OCI-LY7 (cell line): ENCODE measurements around the gene ZSWIM8. TPM values are rescaled to one million over a fixed set of nuclear protein-coding genes. Genes with fewer than 3 reads are reported as not detected.

Experiments
- BruUV-seq: library from RNA; stranded (reverse); fragments of 400-500 nt; replicated peaks from 2 replicates; lab custom pipeline; 2021; lab: Mats Ljungman, UMichigan
- CTCF ChIA-PET: fragments of 300-600 bp; sonication (Branson Sonifier 250); formaldehyde crosslinking; loops from one replicate; lab custom pipeline; 2022; ENCODE audit warnings: antibody characterized with exemption; ENCODE audit not compliant: unreplicated experiment; lab: Charles Lee
- POLR2A ChIA-PET: fragments of 300-600 bp; sonication (Branson Sonifier 250); formaldehyde crosslinking; loops from one replicate; lab custom pipeline; 2022; ENCODE audit warnings: antibody characterized with exemption; lab: Charles Lee
- DNase-seq: peaks from one replicate; pipeline ENCODE4 v3.0.0-alpha.2; 2015; ENCODE audit warnings: low spot score
- H2AFZ ChIP-seq: fragments of 200-600 bp; sonication (generic), shearing (Covaris generic); 2 replicates; pipeline ENCODE4 v1.6.1; 2014; ENCODE audit warnings: mild to moderate bottlenecking, antibody characterized with exemption, low read length, moderate library complexity
- H3K27ac ChIP-seq: fragments of 200-600 bp; sonication (generic); 2 replicates; pipeline ENCODE4 v1.5.1; 2014; ENCODE audit warnings: mixed run types, low read depth, mild to moderate bottlenecking, moderate library complexity, low read length, inconsistent platforms; ENCODE audit not compliant: poor library complexity, severe bottlenecking
- H3K36me3 ChIP-seq: fragments of 200-600 bp; sonication (generic); 2 replicates; pipeline ENCODE4 v1.6.1; 2014; ENCODE audit warnings: mild to moderate bottlenecking, antibody characterized with exemption, low read length, moderate library complexity, mixed read lengths; ENCODE audit not compliant: insufficient read depth
- H3K4me1 ChIP-seq: fragments of 200-600 bp; sonication (generic); 2 replicates; pipeline ENCODE4 v1.5.1; 2014; ENCODE audit warnings: mild to moderate bottlenecking, low read length; ENCODE audit not compliant: insufficient read depth, poor library complexity, severe bottlenecking
- H3K4me2 ChIP-seq: fragments of 200-600 bp; sonication (generic); 2 replicates; pipeline ENCODE4 v1.6.1; 2014; ENCODE audit warnings: mild to moderate bottlenecking, low read length
- H3K4me3 ChIP-seq: fragments of 200-600 bp; sonication (generic); 2 replicates; pipeline ENCODE4 v1.5.1; 2014; ENCODE audit warnings: mild to moderate bottlenecking, low read depth, low read length; ENCODE audit not compliant: poor library complexity, severe bottlenecking
- H3K79me2 ChIP-seq: fragments of 200-600 bp; sonication (generic); 2 replicates; pipeline ENCODE4 v1.6.1; 2016; ENCODE audit warnings: low read depth, mild to moderate bottlenecking, low read length, moderate library complexity, mixed read lengths; ENCODE audit not compliant: insufficient read depth
- H3K9me2 ChIP-seq: fragments of 200-600 bp; sonication (generic); 2 replicates; pipeline ENCODE4 v1.6.1; 2016; ENCODE audit warnings: mild to moderate bottlenecking, low read length, mixed read lengths; ENCODE audit not compliant: insufficient read depth
- H3K9me3 ChIP-seq: fragments of 200-600 bp; sonication (generic); 2 replicates; pipeline ENCODE4 v1.6.1; 2014; ENCODE audit warnings: mild to moderate bottlenecking, mixed run types, low read length, mixed read lengths
- H4K20me1 ChIP-seq: fragments of 200-600 bp; sonication (generic); 2 replicates; pipeline ENCODE4 v1.6.1; 2014; ENCODE audit warnings: mild to moderate bottlenecking, antibody characterized with exemption, low read length, moderate library complexity, mixed read lengths; ENCODE audit not compliant: insufficient read depth
- EZH2phosphoT487 ChIP-seq: fragments of 200-600 bp; sonication (generic); IDR thresholded peaks from 2 replicates; pipeline ENCODE4 v1.6.1; 2018; ENCODE audit warnings: low read depth, borderline replicate concordance, mild to moderate bottlenecking, mixed run types, antibody characterized with exemption, low read length, moderate library complexity, mixed read lengths
- intact Hi-C: fragments of 100-400 bp; cut with micrococcal nuclease; formaldehyde crosslinking; loops from one replicate; pipeline ENCODE4 v1.10.0; 2022; ENCODE audit not compliant: unreplicated experiment
- total RNA-seq, 2 experiments: library from RNA; depleted of rRNA in 1 of 2; stranded (reverse); fragments of >200 nt in 1 of 2; shearing (Covaris generic) in 1 of 2; gene quantifications; 2 replicates each; pipeline ENCODE4 v1.2.3, GENCODE V29; 2014 to 2022
- TF ChIP-seq, protein P1 (sequence below): fragments of 200-600 bp; sonication (generic); conservative IDR thresholded peaks from 2 replicates; pipeline ENCODE4 v1.5.1; 2014; ENCODE audit warnings: mild to moderate bottlenecking, antibody characterized with exemption, low read length, moderate library complexity, mixed read lengths

ZSWIM8 gene
- total RNA-seq, 2 experiments from 2014 or later: 22.0 to 52.6 TPM

DNA sequence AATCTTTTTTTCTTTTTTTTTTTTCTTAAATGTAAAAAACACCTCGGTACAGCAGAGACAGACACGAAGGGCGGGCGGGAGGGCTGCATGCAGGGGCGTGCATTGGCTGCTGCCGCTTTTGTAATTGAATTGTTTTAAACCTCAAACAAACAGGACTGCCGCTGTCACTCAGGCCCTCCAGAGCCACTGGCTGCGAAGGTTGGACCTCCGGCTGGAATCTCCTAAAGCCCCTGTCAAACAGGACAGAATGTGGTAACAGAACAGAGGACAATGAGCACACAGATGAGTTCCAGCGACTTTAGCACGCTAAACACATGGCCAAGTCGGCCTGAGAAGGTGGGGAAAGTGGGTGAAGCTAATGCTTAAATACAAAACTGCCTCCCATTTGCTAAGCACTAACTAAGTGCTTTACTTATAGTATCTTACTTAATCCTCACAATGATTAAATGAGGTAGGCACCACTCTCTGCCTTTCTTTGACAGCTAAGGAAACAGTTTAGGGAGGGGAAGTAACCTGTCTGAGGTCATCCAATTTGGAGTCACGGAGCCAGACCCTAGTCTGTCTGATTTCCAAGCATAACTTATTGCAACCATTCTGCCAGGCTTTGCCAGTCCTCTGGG is 29.0 kb downstream of the ZSWIM8 start:
- H3K4me2 ChIP-seq: no peak overlapping the region
- no peak overlapping the region for H2AFZ ChIP-seq
- no peak overlapping the region for H3K27ac ChIP-seq
- no peaks in the 10 kb centered on the region for H3K9me3 ChIP-seq
- H3K9me2 ChIP-seq: no peaks in the 10 kb centered on the region
- DNase-seq: no peak
- intact Hi-C loops: no loop called here
- H4K20me1 ChIP-seq: no peaks in the 10 kb centered on the region
- H3K4me1 ChIP-seq: peaks cover 14% of the 10 kb centered on the region
- no TSS peak for BruUV-seq
- POLR2A ChIA-PET: no interaction called here
- CTCF ChIA-PET: no interaction called here
- TF ChIP-seq, protein P1, sequence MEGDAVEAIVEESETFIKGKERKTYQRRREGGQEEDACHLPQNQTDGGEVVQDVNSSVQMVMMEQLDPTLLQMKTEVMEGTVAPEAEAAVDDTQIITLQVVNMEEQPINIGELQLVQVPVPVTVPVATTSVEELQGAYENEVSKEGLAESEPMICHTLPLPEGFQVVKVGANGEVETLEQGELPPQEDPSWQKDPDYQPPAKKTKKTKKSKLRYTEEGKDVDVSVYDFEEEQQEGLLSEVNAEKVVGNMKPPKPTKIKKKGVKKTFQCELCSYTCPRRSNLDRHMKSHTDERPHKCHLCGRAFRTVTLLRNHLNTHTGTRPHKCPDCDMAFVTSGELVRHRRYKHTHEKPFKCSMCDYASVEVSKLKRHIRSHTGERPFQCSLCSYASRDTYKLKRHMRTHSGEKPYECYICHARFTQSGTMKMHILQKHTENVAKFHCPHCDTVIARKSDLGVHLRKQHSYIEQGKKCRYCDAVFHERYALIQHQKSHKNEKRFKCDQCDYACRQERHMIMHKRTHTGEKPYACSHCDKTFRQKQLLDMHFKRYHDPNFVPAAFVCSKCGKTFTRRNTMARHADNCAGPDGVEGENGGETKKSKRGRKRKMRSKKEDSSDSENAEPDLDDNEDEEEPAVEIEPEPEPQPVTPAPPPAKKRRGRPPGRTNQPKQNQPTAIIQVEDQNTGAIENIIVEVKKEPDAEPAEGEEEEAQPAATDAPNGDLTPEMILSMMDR: no peak
- no peak for TF ChIP-seq EZH2phosphoT487
- H3K36me3 ChIP-seq: peaks cover 20% of the 10 kb centered on the region; the same call in 1 of the 2 replicates
- H3K79me2 ChIP-seq: peaks cover 14% of the 10 kb centered on the region; the same call in 1 of the 2 replicates
- no peak overlapping the region for H3K4me3 ChIP-seq

DNA sequence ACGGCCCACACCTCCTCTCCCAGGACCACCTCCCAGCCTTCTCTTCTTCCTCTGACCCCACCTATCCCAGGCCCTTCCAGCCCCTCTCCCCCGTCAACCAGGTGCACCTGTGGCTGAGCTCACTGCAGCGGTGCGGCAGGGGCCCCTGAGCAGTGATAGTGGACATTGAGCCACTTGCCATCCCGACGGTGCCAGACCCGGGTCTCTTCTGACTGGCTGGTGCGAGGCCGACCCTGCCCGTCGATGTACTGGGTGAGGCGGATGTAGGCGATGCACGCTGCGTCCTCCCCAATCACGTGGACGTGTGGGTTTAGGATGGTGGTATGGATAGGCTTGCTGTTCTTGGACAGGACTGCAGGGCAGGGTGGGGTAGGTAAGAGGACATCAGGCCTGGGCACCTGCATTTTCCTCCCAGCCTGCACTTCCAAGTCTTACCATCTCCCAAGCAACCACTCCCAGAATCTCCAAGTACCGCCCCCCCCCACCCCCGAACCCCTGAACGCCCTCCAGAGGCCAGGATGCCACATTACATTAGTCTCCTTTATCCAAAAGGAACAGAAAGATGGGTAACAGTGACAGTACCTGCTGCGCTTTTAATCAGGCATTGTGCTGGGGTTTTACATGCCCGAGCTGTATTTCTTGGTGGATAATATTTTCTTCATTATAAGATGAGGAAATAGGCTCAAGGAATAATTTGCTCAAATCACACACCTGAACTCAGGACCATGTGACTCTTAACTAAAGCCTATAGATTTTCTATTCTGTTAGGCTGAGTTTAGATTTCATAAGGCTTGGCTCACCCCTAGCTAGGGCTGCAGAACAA is 29.7 kb downstream of the ZSWIM8 start:
- H3K27ac ChIP-seq: no peak overlapping the region
- peaks cover 13% of the 10 kb centered on the region for H3K4me1 ChIP-seq
- BruUV-seq: no TSS peak
- H3K4me3 ChIP-seq: no peak overlapping the region
- no peaks in the 10 kb centered on the region for H3K9me2 ChIP-seq
- H3K79me2 ChIP-seq: peaks cover 8% of the 10 kb centered on the region; the same call in 1 of the 2 replicates
- H3K36me3 ChIP-seq: peaks cover 14% of the 10 kb centered on the region; the same call in 1 of the 2 replicates
- peak; percentile 26 for DNase-seq
- TF ChIP-seq EZH2phosphoT487: no peak
- TF ChIP-seq, protein P1: peak; percentile 68
- H3K4me2 ChIP-seq: no peak overlapping the region
- H2AFZ ChIP-seq: no peak overlapping the region
- intact Hi-C loops: no loop called here
- ChIA-PET CTCF (no interaction called here), POLR2A (interaction anchor here (0.6 kb wide), 1 partner anchor 75 kb away, joined by 7 read pairs; no protein-coding TSS in a partner anchor)
- no peaks in the 10 kb centered on the region for H4K20me1 ChIP-seq
- no peaks in the 10 kb centered on the region for H3K9me3 ChIP-seq

DNA sequence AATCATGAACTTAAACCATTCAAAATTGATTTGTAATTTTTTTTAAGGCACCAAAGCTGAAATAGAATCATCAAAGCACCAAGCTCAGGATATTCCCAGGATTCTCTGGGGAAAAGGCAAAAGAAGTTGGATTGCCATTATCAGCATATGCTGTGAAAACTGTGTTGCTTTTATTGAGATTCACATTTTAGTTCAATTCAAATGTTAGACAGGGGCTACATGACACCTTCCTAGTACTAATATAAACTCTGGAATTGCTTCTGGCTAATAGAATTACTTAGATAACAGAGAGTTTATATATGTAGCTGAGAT is 30.3 kb downstream of the ZSWIM8 start:
- TF ChIP-seq EZH2phosphoT487: no peak
- TF ChIP-seq, protein P1: no peak
- no peak overlapping the region for H3K4me2 ChIP-seq
- no peak for DNase-seq
- ChIA-PET POLR2A (interaction anchor here (0.6 kb wide), 1 partner anchor 74 kb away, joined by 7 read pairs; no protein-coding TSS in a partner anchor), CTCF (no interaction called here)
- peaks cover 2% of the 10 kb centered on the region; the same call in 1 of the 2 replicates for H3K79me2 ChIP-seq
- no peak overlapping the region for H2AFZ ChIP-seq
- H3K4me1 ChIP-seq: peaks cover 8% of the 10 kb centered on the region
- H3K36me3 ChIP-seq: peaks cover 14% of the 10 kb centered on the region; the same call in 1 of the 2 replicates
- H3K4me3 ChIP-seq: no peak overlapping the region
- no peaks in the 10 kb centered on the region for H3K9me2 ChIP-seq
- H3K27ac ChIP-seq: no peak overlapping the region
- no peaks in the 10 kb centered on the region for H3K9me3 ChIP-seq
- no peaks in the 10 kb centered on the region for H4K20me1 ChIP-seq
- no TSS peak for BruUV-seq
- intact Hi-C loops: no loop called here
